Natural killer cell treated with Interleukin-12 subunit alpha and Interleukin-12 subunit beta and Interleukin-15 and Interleukin-18, amount 100 ng/mL, for 72 hours (primary cell): ENCODE results near the gene CALHM5. TPM values are rescaled to one million over a fixed set of nuclear protein-coding genes. Genes with fewer than 3 reads are reported as not detected.

ENCODE experiments used
- ATAC-seq, 2 donors: fragments of 150-1000 bp; cut with Tn5 transposase in 1 of 2; sonication (Bioruptor Pico), chemical (Tn5 transposase) in 1 of 2; 2 replicates each; pipeline ENCODE4 v1.10.0; 2021
- DNase-seq: peaks from one replicate; pipeline ENCODE4 v3.0.0; 2022; ENCODE audit warnings: low spot score
- H3K27ac Mint-ChIP-seq, 2 donors: 1 replicate in 1 of 2; 2 replicates in 1 of 2; pipeline ENCODE4 v1.8.0; 2022; ENCODE audit warnings: mixed read lengths in 2 of 2, mild to moderate bottlenecking in 1 of 2, moderate library complexity in 1 of 2
- H3K27me3 Mint-ChIP-seq, 2 donors: 1 replicate in 1 of 2; 2 replicates in 1 of 2; pipeline ENCODE4 v1.8.0; 2022; ENCODE audit warnings: mixed read lengths in 2 of 2
- H3K36me3 Mint-ChIP-seq: one replicate; pipeline ENCODE4 v1.8.0; 2022; ENCODE audit warnings: mixed read lengths
- H3K4me1 Mint-ChIP-seq, 2 donors: 1 replicate in 1 of 2; 2 replicates in 1 of 2; pipeline ENCODE4 v1.8.0; 2022; ENCODE audit warnings: low read depth in 2 of 2, mixed read lengths in 2 of 2, mild to moderate bottlenecking in 1 of 2
- H3K4me3 Mint-ChIP-seq: one replicate; pipeline ENCODE4 v1.8.0; 2022; ENCODE audit warnings: mixed read lengths
- H3K9me3 Mint-ChIP-seq: 2 replicates; pipeline ENCODE4 v1.8.0; 2022; ENCODE audit warnings: mixed read lengths
- total RNA-seq, 2 donors: library from RNA; stranded (reverse); gene quantifications; one replicate each; pipeline ENCODE4 v1.2.3, GENCODE V29; 2022

Gene CALHM5
- not detected for total RNA-seq

- peaks cover 13% of the 10 kb centered on the region for H3K36me3 Mint-ChIP-seq
- no peaks in the 10 kb centered on the region for H3K9me3 Mint-ChIP-seq
- no peak within 1 kb of the TSS for H3K4me3 Mint-ChIP-seq
- H3K27me3 Mint-ChIP-seq, result peaks cover 12 to 31% of the 10 kb centered on the region in 2 donors
- no peak within 1 kb of the TSS for H3K27ac Mint-ChIP-seq
- H3K4me1 Mint-ChIP-seq, result no peaks in the 10 kb centered on the region
- ATAC-seq (no peak), DNase-seq (no peak)
Observed at GRCh38 chr6:116511424-116512110, at the start of gene CALHM5. CALHM5 (plus strand) TSS chr6:116511639; CDS start chr6:116511697, 58 bp downstream.

- H3K27me3 Mint-ChIP-seq, result peaks cover 0 to 2% of the 10 kb centered on the region in 2 donors
- H3K36me3 Mint-ChIP-seq, result peaks cover 8% of the 10 kb centered on the region
- H3K9me3 Mint-ChIP-seq, result no peaks in the 10 kb centered on the region
- H3K4me3 Mint-ChIP-seq, result peak overlapping the region; percentile 83
- DNase-seq (peak; percentile 64), ATAC-seq (peak; percentile 89 to 93)
- peak overlapping the region; percentile 80 to 87 for H3K27ac Mint-ChIP-seq
- H3K4me1 Mint-ChIP-seq, result peaks cover 50 to 51% of the 10 kb centered on the region in 2 donors
Observed at GRCh38 chr6:116461932-116462885, 49.2 kb upstream of the CALHM5 start.

DNA sequence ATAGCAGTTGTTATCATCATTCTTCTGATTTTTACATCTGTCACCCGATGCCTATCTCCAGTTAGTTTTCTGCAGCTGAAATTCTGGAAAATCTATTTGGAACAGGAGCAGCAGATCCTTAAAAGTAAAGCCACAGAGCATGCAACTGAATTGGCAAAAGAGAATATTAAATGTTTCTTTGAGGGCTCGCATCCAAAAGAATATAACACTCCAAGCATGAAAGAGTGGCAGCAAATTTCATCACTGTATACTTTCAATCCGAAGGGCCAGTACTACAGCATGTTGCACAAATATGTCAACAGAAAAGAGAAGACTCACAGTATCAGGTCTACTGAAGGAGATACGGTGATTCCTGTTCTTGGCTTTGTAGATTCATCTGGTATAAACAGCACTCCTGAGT, 48.1 kb upstream of the CALHM5 start:
- DNase-seq, result no peak
- Mint-ChIP-seq H3K36me3 (peaks cover 8% of the 10 kb centered on the region), H3K27me3 (peaks cover 0 to 2% of the 10 kb centered on the region in 2 donors), H3K4me3 (peak overlapping the region; percentile 83), H3K27ac (peak overlapping the region in 1 of 2 donors; percentile 66), H3K9me3 (no peaks in the 10 kb centered on the region), H3K4me1 (peaks cover 47 to 49% of the 10 kb centered on the region in 2 donors)
- no peak for ATAC-seq

DNA sequence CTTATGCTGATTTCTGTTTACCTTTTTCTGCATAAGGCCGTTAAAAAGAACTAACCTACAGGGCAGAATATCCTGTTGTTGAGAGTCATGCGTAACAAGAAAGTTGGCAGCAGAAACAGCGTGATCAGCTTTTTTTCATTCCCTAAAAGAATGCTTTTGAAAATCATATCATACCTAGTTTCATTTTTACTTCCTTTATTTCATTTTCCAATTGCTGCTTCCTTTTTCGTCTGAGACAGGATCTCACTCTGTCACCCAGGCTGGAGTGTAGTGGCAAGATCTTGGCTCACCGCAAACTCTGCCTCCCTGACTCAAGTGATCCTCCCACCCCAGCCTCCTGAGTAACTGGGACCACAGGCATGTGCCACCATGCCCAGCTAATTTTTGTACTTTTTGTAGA, 46.2 kb upstream of the CALHM5 start:
- no peak for ATAC-seq
- Mint-ChIP-seq H3K36me3 (peaks cover 8% of the 10 kb centered on the region), H3K27ac (no peak overlapping the region), H3K27me3 (peaks cover 2 to 5% of the 10 kb centered on the region in 2 donors), H3K9me3 (no peaks in the 10 kb centered on the region), H3K4me3 (peak overlapping the region; percentile 15), H3K4me1 (peaks cover 33 to 43% of the 10 kb centered on the region in 2 donors)
- DNase-seq, result no peak

GRCh38 chr6:116467096-116467495, 44.3 kb upstream of the CALHM5 start:
- H3K36me3 Mint-ChIP-seq, result no peaks in the 10 kb centered on the region
- H3K4me1 Mint-ChIP-seq, result peaks cover 19 to 30% of the 10 kb centered on the region in 2 donors
- ATAC-seq, result no peak
- H3K27me3 Mint-ChIP-seq, result peaks cover 2 to 5% of the 10 kb centered on the region in 2 donors
- no peak for DNase-seq
- no peaks in the 10 kb centered on the region for H3K9me3 Mint-ChIP-seq
- no peak overlapping the region for H3K4me3 Mint-ChIP-seq
- H3K27ac Mint-ChIP-seq, result peak overlapping the region; percentile 21 to 28

DNA sequence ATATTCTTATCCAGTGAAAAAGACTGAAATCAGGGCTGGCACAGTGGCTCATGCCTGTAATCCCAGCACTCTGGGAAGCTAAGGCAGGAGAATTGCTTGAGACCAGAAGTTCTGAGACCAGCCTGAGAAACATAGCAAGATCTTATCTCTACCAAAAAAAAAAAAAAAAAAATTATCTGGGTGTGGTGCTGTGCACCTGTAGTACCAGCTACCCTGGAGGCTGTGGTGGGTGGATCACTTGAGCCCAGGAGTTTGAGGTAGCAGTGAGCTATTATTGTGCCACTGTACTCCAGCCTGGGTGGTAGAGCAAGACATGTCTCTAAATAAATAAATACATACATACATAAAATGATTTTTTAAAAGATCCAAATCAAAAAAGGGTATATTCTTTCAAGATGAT, 43.9 kb upstream of the CALHM5 start:
- Mint-ChIP-seq H3K4me3 (no peak overlapping the region), H3K27me3 (peaks cover 2 to 5% of the 10 kb centered on the region in 2 donors), H3K36me3 (no peaks in the 10 kb centered on the region), H3K4me1 (peaks cover 18 to 28% of the 10 kb centered on the region in 2 donors), H3K27ac (peak overlapping the region; percentile 21 to 28), H3K9me3 (no peaks in the 10 kb centered on the region)
- no peak for ATAC-seq
- no peak for DNase-seq

DNA sequence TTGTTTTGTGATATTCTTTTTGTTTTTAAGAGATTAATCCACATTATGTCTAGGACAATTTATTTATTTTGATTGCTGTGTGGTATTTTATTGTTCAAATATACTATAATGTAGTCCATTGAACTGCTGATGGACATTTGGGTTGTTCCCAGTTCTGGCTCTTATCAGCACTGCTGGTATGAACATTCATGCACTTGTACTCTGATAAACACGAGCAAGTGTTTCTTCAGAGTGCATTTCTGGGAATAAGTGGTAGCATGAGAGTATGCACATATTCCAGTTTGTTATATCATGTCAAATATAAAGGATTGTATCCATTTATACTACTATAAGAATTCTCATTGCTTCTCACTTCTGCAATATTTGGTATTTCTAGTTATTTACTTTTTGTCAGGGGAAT, 43.1 kb upstream of the CALHM5 start:
- Mint-ChIP-seq H3K27me3 (peaks cover 2 to 5% of the 10 kb centered on the region in 2 donors), H3K27ac (no peak overlapping the region), H3K9me3 (no peaks in the 10 kb centered on the region), H3K36me3 (no peaks in the 10 kb centered on the region), H3K4me3 (no peak overlapping the region), H3K4me1 (peaks cover 14 to 24% of the 10 kb centered on the region in 2 donors)
- DNase-seq (no peak), ATAC-seq (no peak)

DNA sequence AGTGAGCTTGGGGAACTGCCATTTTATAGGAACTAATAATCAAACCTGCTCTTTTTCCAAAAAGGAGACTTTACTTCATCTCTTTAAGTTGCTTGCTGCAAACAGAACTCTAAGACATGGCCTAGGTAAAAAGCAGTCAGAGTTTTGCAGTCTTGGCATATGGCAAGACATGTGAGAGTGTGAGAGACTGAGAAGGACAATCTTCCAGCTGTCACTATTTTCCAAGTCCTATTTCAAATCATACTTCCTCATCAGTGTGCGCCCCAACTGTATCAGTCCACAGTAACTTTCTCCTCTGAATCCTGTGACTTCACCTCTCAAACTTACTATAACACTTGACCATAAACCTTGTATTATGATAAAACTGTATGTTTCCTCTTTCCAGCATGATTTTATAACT, 39.9 kb upstream of the CALHM5 start:
- Mint-ChIP-seq H3K27ac (no peak overlapping the region), H3K27me3 (peaks cover 0 to 5% of the 10 kb centered on the region in 2 donors), H3K9me3 (no peaks in the 10 kb centered on the region), H3K4me1 (peaks cover 20 to 29% of the 10 kb centered on the region in 2 donors), H3K4me3 (no peak overlapping the region), H3K36me3 (no peaks in the 10 kb centered on the region)
- ATAC-seq, result no peak
- DNase-seq, result no peak

GRCh38 chr6:116472706-116473105, 38.7 kb upstream of the CALHM5 start:
- no peak for ATAC-seq
- peaks cover 4% of the 10 kb centered on the region for H3K9me3 Mint-ChIP-seq
- H3K36me3 Mint-ChIP-seq, result no peaks in the 10 kb centered on the region

GRCh38 chr6:116475141-116475540, 36.3 kb upstream of the CALHM5 start:
- no peak for DNase-seq
- peak overlapping the region; percentile 82 for H3K4me3 Mint-ChIP-seq
- no peaks in the 10 kb centered on the region for H3K27me3 Mint-ChIP-seq
- H3K4me1 Mint-ChIP-seq, result peaks cover 27 to 30% of the 10 kb centered on the region in 2 donors
- H3K9me3 Mint-ChIP-seq, result peaks cover 4% of the 10 kb centered on the region
- H3K27ac Mint-ChIP-seq, result peak overlapping the region; percentile 89 to 96
- ATAC-seq, result no peak
- H3K36me3 Mint-ChIP-seq, result peaks cover 4% of the 10 kb centered on the region

More at GRCh38 chr6:116472706-116473105, 38.7 kb upstream of the CALHM5 start:
- Mint-ChIP-seq H3K4me3 (no peak overlapping the region), H3K4me1 (peaks cover 24 to 30% of the 10 kb centered on the region in 2 donors), H3K27ac (peak overlapping the region in 1 of 2 donors; percentile 61), H3K27me3 (peaks cover 0 to 5% of the 10 kb centered on the region in 2 donors)
- no peak for DNase-seq

GRCh38 chr6:116476002-116476678, 35.3 kb upstream of the CALHM5 start:
- peaks cover 27 to 30% of the 10 kb centered on the region in 2 donors for H3K4me1 Mint-ChIP-seq
- peak; percentile 96 for ATAC-seq
- H3K27me3 Mint-ChIP-seq, result no peaks in the 10 kb centered on the region
- peaks cover 4% of the 10 kb centered on the region for H3K36me3 Mint-ChIP-seq
- peak overlapping the region; percentile 82 for H3K4me3 Mint-ChIP-seq
- DNase-seq, result peak; percentile 67
- H3K27ac Mint-ChIP-seq, result peak overlapping the region; percentile 89 to 96
- peaks cover 4% of the 10 kb centered on the region for H3K9me3 Mint-ChIP-seq

DNA sequence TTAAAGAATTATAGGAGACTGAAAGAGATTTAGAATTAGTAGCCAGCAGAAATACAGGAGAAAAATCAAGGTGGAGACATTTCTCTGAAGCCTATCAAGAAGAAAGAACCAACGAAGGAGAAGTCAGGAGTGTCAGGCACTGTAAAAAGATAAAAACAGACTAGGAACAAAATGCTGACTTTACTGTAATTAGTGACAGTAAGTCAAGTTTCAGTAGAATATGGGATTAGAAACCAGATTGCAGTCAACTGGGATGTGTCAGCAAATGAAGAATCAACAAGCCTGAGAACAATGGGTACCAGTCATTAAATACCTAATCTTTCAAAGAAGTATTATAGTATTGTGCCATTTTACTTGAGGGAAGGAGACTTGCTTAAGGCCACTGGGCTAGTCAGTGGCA, 28.7 kb upstream of the CALHM5 start:
- peaks cover 0 to 3% of the 10 kb centered on the region in 2 donors for H3K4me1 Mint-ChIP-seq

GRCh38 chr6:116483616-116484015, 27.8 kb upstream of the CALHM5 start:
- no peak overlapping the region for H3K4me3 Mint-ChIP-seq
- peaks cover 3% of the 10 kb centered on the region for H3K9me3 Mint-ChIP-seq
- H3K36me3 Mint-ChIP-seq, result peaks cover 2% of the 10 kb centered on the region
- peaks cover 15 to 40% of the 10 kb centered on the region in 2 donors for H3K27me3 Mint-ChIP-seq
- no peak overlapping the region for H3K27ac Mint-ChIP-seq
- no peak for ATAC-seq
- H3K4me1 Mint-ChIP-seq, result peaks cover 0 to 1% of the 10 kb centered on the region in 2 donors
- DNase-seq, result no peak

More for the DNA sequence above, 28.7 kb upstream of the CALHM5 start:
- DNase-seq (no peak), ATAC-seq (no peak)
- Mint-ChIP-seq H3K36me3 (peaks cover 4% of the 10 kb centered on the region), H3K9me3 (peaks cover 3% of the 10 kb centered on the region), H3K4me3 (no peak overlapping the region), H3K27me3 (peaks cover 15 to 40% of the 10 kb centered on the region in 2 donors), H3K27ac (no peak overlapping the region)
